ENCODE data around the gene LCOR. TPM values are rescaled to one million over a fixed set of nuclear protein-coding genes. Genes with fewer than 3 reads are reported as not detected.

LCOR gene
- total and polyA plus RNA-seq, 2 of the 4 experiments (the other 2 are of a cell fraction), result 3.7 to 36.9 TPM

GRCh38 chr10:96826438-96826837, 5.7 kb upstream of the LCOR start:
- BruUV-seq (replicated peaks), result no TSS peak
- Histone ChIP-seq H2BK5ac (ENCODE audit: low read depth, low read length, poor library complexity, severe bottlenecking) (no peak overlapping the region), H4K91ac (ENCODE audit: insufficient read depth, low read depth, low read length) (no peak overlapping the region), H3K9me1 (ENCODE audit: insufficient read depth, low read length) (no peaks in the 10 kb centered on the region), H2AFZ (replicated peaks; ENCODE audit: low read length, poor library complexity) (no peak overlapping the region), H3K4ac (ENCODE audit: low read depth, low read length) (no peak overlapping the region), H3K9me3 (ENCODE audit: control insufficient read depth, insufficient read depth, low read length) (no peaks in the 10 kb centered on the region), H2BK20ac (ENCODE audit: low read depth, low read length) (no peak overlapping the region), H4K20me1 (ENCODE audit: insufficient read depth, low read length) (no peaks in the 10 kb centered on the region), H2BK120ac (ENCODE audit: low read depth, low read length) (no peak overlapping the region), H3K18ac (ENCODE audit: low read depth, low read length) (no peak overlapping the region), H2BK15ac (ENCODE audit: low read depth, low read length) (no peak overlapping the region), H3K23ac (ENCODE audit: low read depth, low read length) (no peak overlapping the region), H4K5ac (ENCODE audit: low read depth, low read length) (no peak overlapping the region), H3K36me3 (ENCODE audit: control insufficient read depth, insufficient read depth, low read length) (no peaks in the 10 kb centered on the region), H2AK9ac (replicated peaks; ENCODE audit: low read depth, low read length, poor library complexity) (no peak overlapping the region), H3K9ac (ENCODE audit: low read depth, low read length) (no peak overlapping the region), H3K4me3 (ENCODE audit: insufficient read depth, low read depth, low read length) (no peak overlapping the region), H3K56ac (ENCODE audit: extremely low read depth, insufficient read depth, low read length) (no peak overlapping the region), H3K27me3 (ENCODE audit: control insufficient read depth, insufficient read depth, low read length) (peaks cover 5% of the 10 kb centered on the region; the same call in 1 of the 2 replicates), H2AK5ac (ENCODE audit: low read depth, low read length) (no peak overlapping the region), H3K14ac (replicated peaks; ENCODE audit: low read depth, low read length) (no peak overlapping the region; the same call in 1 of the 2 replicates), H4K8ac (ENCODE audit: low read depth in 2 of 2, low read length in 2 of 2) (no peak overlapping the region), H3K79me1 (ENCODE audit: low read depth in 1 of 2, low read length in 2 of 2) (no peaks in the 10 kb centered on the region), H3K4me2 (ENCODE audit: low read depth, low read length) (no peak overlapping the region), H3K27ac (ENCODE audit: insufficient read depth, low read length) (no peak overlapping the region), H3K4me1 (ENCODE audit: control insufficient read depth, insufficient read depth, low read length) (no peaks in the 10 kb centered on the region)
- ChIA-PET CTCF (no interaction called here), POLR2A (ENCODE audit: unreplicated experiment) (no interaction called here)
- TF ChIP-seq CEBPB (IDR thresholded peaks at IDR 0.05; ENCODE audit: low read depth, low read length) (no peak), POLR2A (IDR thresholded peaks at IDR 0.05; ENCODE audit: low read depth, low read length) (no peak), NFE2L2 (IDR thresholded peaks at IDR 0.05; ENCODE audit: low read depth, low read length) (no peak), RFX5 (IDR thresholded peaks at IDR 0.05; ENCODE audit: low read depth, low read length) (no peak), USF2 (IDR thresholded peaks at IDR 0.05; ENCODE audit: low read depth, low read length) (no peak), ELK1 (IDR thresholded peaks at IDR 0.05; ENCODE audit: borderline replicate concordance, low read depth, low read length) (no peak), RCOR1 (IDR thresholded peaks at IDR 0.05; ENCODE audit: insufficient replicate concordance, low read length) (no peak), CHD1 (IDR thresholded peaks at IDR 0.05; ENCODE audit: low read depth, low read length) (no peak), MAFK (IDR thresholded peaks at IDR 0.05; ENCODE audit: low read depth, low read length) (no peak), BHLHE40 (IDR thresholded peaks at IDR 0.05; ENCODE audit: low read depth, low read length) (no peak), RAD21 (IDR thresholded peaks at IDR 0.05; ENCODE audit: low read length) (no peak), SMC3 (IDR thresholded peaks at IDR 0.05; ENCODE audit: low read depth, low read length) (no peak), MAZ (IDR thresholded peaks at IDR 0.05; ENCODE audit: borderline replicate concordance, low read depth, low read length) (no peak)
- in situ Hi-C loops (cut with MboI; ENCODE audit: low sequenced_read_pairs), result no loop called here
- intact Hi-C loops (cut with micrococcal nuclease), result no loop called here
- DNase-seq (no peak), ATAC-seq (ENCODE audit: low read depth) (no peak)
- no CpG with 5 or more reads among the region's 1 CpG for WGBS, 2 experiments (ENCODE audit: extremely low coverage in 2 of 2, insufficient read length in 1 of 2)
- dilution Hi-C loops (cut with HindIII; ENCODE audit: low sequenced_read_pairs, unreplicated experiment), result no loop called here

All from IMR-90 (cell line).